OCI-LY7 (cell line): ENCODE results near the gene TIGD6. TPM values are rescaled to one million over a fixed set of nuclear protein-coding genes. Genes with fewer than 3 reads are reported as not detected.

Experiments
- BruUV-seq: library from RNA; stranded (reverse); fragments of 400-500 nt; replicated peaks from 2 replicates; lab custom pipeline; 2021; lab: Mats Ljungman, UMichigan
- CTCF ChIA-PET: fragments of 300-600 bp; sonication (Branson Sonifier 250); formaldehyde crosslinking; loops from one replicate; lab custom pipeline; 2022; ENCODE audit warnings: antibody characterized with exemption; ENCODE audit not compliant: unreplicated experiment; lab: Charles Lee
- POLR2A ChIA-PET: fragments of 300-600 bp; sonication (Branson Sonifier 250); formaldehyde crosslinking; loops from one replicate; lab custom pipeline; 2022; ENCODE audit warnings: antibody characterized with exemption; lab: Charles Lee
- DNase-seq: peaks from one replicate; pipeline ENCODE4 v3.0.0-alpha.2; 2015; ENCODE audit warnings: low spot score
- H2AFZ ChIP-seq: fragments of 200-600 bp; sonication (generic), shearing (Covaris generic); 2 replicates; pipeline ENCODE4 v1.6.1; 2014; ENCODE audit warnings: mild to moderate bottlenecking, antibody characterized with exemption, low read length, moderate library complexity
- H3K27ac ChIP-seq: fragments of 200-600 bp; sonication (generic); 2 replicates; pipeline ENCODE4 v1.5.1; 2014; ENCODE audit warnings: mixed run types, low read depth, mild to moderate bottlenecking, moderate library complexity, low read length, inconsistent platforms; ENCODE audit not compliant: poor library complexity, severe bottlenecking
- H3K36me3 ChIP-seq: fragments of 200-600 bp; sonication (generic); 2 replicates; pipeline ENCODE4 v1.6.1; 2014; ENCODE audit warnings: mild to moderate bottlenecking, antibody characterized with exemption, low read length, moderate library complexity, mixed read lengths; ENCODE audit not compliant: insufficient read depth
- H3K4me1 ChIP-seq: fragments of 200-600 bp; sonication (generic); 2 replicates; pipeline ENCODE4 v1.5.1; 2014; ENCODE audit warnings: mild to moderate bottlenecking, low read length; ENCODE audit not compliant: insufficient read depth, poor library complexity, severe bottlenecking
- H3K4me2 ChIP-seq: fragments of 200-600 bp; sonication (generic); 2 replicates; pipeline ENCODE4 v1.6.1; 2014; ENCODE audit warnings: mild to moderate bottlenecking, low read length
- H3K4me3 ChIP-seq: fragments of 200-600 bp; sonication (generic); 2 replicates; pipeline ENCODE4 v1.5.1; 2014; ENCODE audit warnings: mild to moderate bottlenecking, low read depth, low read length; ENCODE audit not compliant: poor library complexity, severe bottlenecking
- H3K79me2 ChIP-seq: fragments of 200-600 bp; sonication (generic); 2 replicates; pipeline ENCODE4 v1.6.1; 2016; ENCODE audit warnings: low read depth, mild to moderate bottlenecking, low read length, moderate library complexity, mixed read lengths; ENCODE audit not compliant: insufficient read depth
- H3K9me2 ChIP-seq: fragments of 200-600 bp; sonication (generic); 2 replicates; pipeline ENCODE4 v1.6.1; 2016; ENCODE audit warnings: mild to moderate bottlenecking, low read length, mixed read lengths; ENCODE audit not compliant: insufficient read depth
- H3K9me3 ChIP-seq: fragments of 200-600 bp; sonication (generic); 2 replicates; pipeline ENCODE4 v1.6.1; 2014; ENCODE audit warnings: mild to moderate bottlenecking, mixed run types, low read length, mixed read lengths
- H4K20me1 ChIP-seq: fragments of 200-600 bp; sonication (generic); 2 replicates; pipeline ENCODE4 v1.6.1; 2014; ENCODE audit warnings: mild to moderate bottlenecking, antibody characterized with exemption, low read length, moderate library complexity, mixed read lengths; ENCODE audit not compliant: insufficient read depth
- EZH2phosphoT487 ChIP-seq: fragments of 200-600 bp; sonication (generic); IDR thresholded peaks from 2 replicates; pipeline ENCODE4 v1.6.1; 2018; ENCODE audit warnings: low read depth, borderline replicate concordance, mild to moderate bottlenecking, mixed run types, antibody characterized with exemption, low read length, moderate library complexity, mixed read lengths
- intact Hi-C: fragments of 100-400 bp; cut with micrococcal nuclease; formaldehyde crosslinking; loops from one replicate; pipeline ENCODE4 v1.10.0; 2022; ENCODE audit not compliant: unreplicated experiment
- total RNA-seq, 2 experiments: library from RNA; depleted of rRNA in 1 of 2; stranded (reverse); fragments of >200 nt in 1 of 2; shearing (Covaris generic) in 1 of 2; gene quantifications; 2 replicates each; pipeline ENCODE4 v1.2.3, GENCODE V29; 2014 to 2022
- TF ChIP-seq, protein P1 (sequence below): fragments of 200-600 bp; sonication (generic); conservative IDR thresholded peaks from 2 replicates; pipeline ENCODE4 v1.5.1; 2014; ENCODE audit warnings: mild to moderate bottlenecking, antibody characterized with exemption, low read length, moderate library complexity, mixed read lengths

Gene TIGD6
- total RNA-seq, 2 experiments from 2014 or later: 3.4 to 4.6 TPM

DNA sequence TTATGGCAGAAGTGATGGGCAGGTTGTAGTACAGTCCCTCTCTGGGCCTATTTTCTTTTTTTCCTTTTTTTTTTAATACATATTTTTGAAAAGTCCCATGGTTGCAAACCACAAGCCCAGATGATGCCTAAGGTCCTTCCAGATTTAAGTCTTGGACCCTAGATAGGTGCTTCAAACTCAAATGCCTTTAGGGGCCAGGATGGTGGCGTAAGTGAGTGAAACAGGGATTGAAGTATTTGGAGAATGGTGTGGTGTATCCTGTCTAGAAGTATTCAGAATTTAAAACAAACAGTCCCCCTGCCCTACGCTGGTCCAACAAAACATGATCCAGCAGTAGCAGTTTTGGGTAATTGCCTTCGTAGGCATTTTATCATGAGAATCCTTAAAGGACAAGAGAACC lies 2.2 kb downstream of the TIGD6 start:
- Histone ChIP-seq H3K9me2 (no peaks in the 10 kb centered on the region), H3K36me3 (peaks cover 11% of the 10 kb centered on the region; the same call in 1 of the 2 replicates), H3K4me1 (peaks cover 27% of the 10 kb centered on the region), H3K79me2 (peaks cover 25% of the 10 kb centered on the region), H3K4me3 (no peak overlapping the region), H3K4me2 (no peak overlapping the region), H4K20me1 (peaks cover 10% of the 10 kb centered on the region; the same call in 1 of the 2 replicates), H3K9me3 (no peaks in the 10 kb centered on the region), H3K27ac (no peak overlapping the region), H2AFZ (no peak overlapping the region)
- no TSS peak for BruUV-seq
- no peak for TF ChIP-seq EZH2phosphoT487
- TF ChIP-seq, protein P1, sequence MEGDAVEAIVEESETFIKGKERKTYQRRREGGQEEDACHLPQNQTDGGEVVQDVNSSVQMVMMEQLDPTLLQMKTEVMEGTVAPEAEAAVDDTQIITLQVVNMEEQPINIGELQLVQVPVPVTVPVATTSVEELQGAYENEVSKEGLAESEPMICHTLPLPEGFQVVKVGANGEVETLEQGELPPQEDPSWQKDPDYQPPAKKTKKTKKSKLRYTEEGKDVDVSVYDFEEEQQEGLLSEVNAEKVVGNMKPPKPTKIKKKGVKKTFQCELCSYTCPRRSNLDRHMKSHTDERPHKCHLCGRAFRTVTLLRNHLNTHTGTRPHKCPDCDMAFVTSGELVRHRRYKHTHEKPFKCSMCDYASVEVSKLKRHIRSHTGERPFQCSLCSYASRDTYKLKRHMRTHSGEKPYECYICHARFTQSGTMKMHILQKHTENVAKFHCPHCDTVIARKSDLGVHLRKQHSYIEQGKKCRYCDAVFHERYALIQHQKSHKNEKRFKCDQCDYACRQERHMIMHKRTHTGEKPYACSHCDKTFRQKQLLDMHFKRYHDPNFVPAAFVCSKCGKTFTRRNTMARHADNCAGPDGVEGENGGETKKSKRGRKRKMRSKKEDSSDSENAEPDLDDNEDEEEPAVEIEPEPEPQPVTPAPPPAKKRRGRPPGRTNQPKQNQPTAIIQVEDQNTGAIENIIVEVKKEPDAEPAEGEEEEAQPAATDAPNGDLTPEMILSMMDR: no peak
- POLR2A ChIA-PET: no interaction called here
- CTCF ChIA-PET: no interaction called here
- no peak for DNase-seq
- intact Hi-C loops: no loop called here

DNA sequence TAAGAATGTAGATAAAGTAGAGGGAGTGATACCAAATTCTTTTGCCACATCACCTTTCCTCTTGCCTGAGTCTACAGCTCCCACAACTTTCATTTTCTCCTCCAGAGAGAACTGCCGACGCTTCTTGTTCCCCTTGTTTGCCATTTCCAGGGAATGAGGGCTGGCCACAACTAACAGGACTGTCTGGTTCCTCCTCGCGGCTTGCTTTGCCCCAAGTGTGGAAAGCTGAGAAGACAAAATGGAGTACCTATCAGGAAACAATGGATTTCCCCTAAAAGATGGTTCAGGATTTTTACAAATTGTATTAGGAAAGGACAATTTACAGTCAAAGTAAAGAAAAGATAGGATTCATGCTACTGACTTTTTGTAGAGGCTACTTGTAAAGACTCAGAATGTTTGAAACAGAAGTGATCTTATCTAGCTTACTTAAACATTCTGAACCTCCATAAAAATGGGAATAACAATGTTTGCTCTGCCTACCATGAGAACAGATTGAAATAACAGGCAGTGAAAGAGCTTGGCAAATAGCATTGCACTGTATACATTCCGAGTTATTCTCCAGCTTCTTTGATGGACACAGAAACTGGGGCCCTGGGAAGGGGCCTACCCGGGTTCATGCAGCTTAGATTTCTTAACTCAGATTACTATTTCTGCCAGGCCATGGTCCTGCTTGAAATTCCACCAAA lies 4.1 kb downstream of the TIGD6 start:
- no peak overlapping the region for H3K4me3 ChIP-seq
- no peaks in the 10 kb centered on the region for H3K9me3 ChIP-seq
- peaks cover 14% of the 10 kb centered on the region for H3K4me1 ChIP-seq
- no TSS peak for BruUV-seq
- no peaks in the 10 kb centered on the region for H3K9me2 ChIP-seq
- TF ChIP-seq, protein P1: no peak
- no peak for TF ChIP-seq EZH2phosphoT487
- ChIA-PET CTCF (no interaction called here), POLR2A (no interaction called here)
- no peak for DNase-seq
- intact Hi-C loops: no loop called here
- H3K4me2 ChIP-seq: no peak overlapping the region
- H3K79me2 ChIP-seq: peaks cover 6% of the 10 kb centered on the region; the same call in 1 of the 2 replicates
- no peaks in the 10 kb centered on the region for H3K36me3 ChIP-seq
- H4K20me1 ChIP-seq: no peaks in the 10 kb centered on the region
- H3K27ac ChIP-seq: no peak overlapping the region
- no peak overlapping the region for H2AFZ ChIP-seq
